HepG2 (cell line): Measurements from ENCODE around the gene ZNF32.

ENCODE experiments used
- DMAP1 ChIP-seq: IDR thresholded peaks from 2 replicates; pipeline ENCODE4 v1.6.1; 2016
- DRAP1 ChIP-seq: IDR thresholded peaks from 2 replicates; pipeline ENCODE4 v1.6.1; 2016; ENCODE audit warnings: missing genetic modification reagents, missing compliant biosample characterization
- IKZF4 ChIP-seq: sonication (generic); formaldehyde crosslinking; IDR thresholded peaks from 2 replicates; pipeline ENCODE4 v1.5.1; 2020; ENCODE audit warnings: borderline replicate concordance, mild to moderate bottlenecking, low read depth, missing genetic modification reagents; ENCODE audit errors: not compliant biosample characterization
- PBX2 ChIP-seq: IDR thresholded peaks from 2 replicates; pipeline ENCODE4 v1.6.1; 2016; ENCODE audit warnings: control low read depth
- PHF21A ChIP-seq: sonication (generic); formaldehyde crosslinking; IDR thresholded peaks from 2 replicates; pipeline ENCODE4 v1.5.0; 2020; ENCODE audit warnings: mild to moderate bottlenecking, missing genetic modification reagents
- POLR2A ChIP-seq, 2 experiments: IDR thresholded peaks; 2 replicates each; pipeline ENCODE4 v1.6.1; 2011; ENCODE audit warnings: low read depth in 2 of 2, low read length in 2 of 2, mild to moderate bottlenecking in 1 of 2, moderate library complexity in 1 of 2; ENCODE audit not compliant: insufficient read depth in 1 of 2
- RELA ChIP-seq: sonication (generic); formaldehyde crosslinking; IDR thresholded peaks from 2 replicates; pipeline ENCODE4 v1.4.0; 2020; ENCODE audit warnings: missing genetic modification reagents
- TCF12 ChIP-seq, 2 experiments: fragments of 450-650 bp in 1 of 2; sonication (generic) in 1 of 2; formaldehyde crosslinking in 1 of 2; IDR thresholded peaks; 2 replicates each; pipeline versions ENCODE4 v1.6.1 to v1.8.0; 2017 to 2022; ENCODE audit warnings: antibody characterized with exemption in 1 of 2, mild to moderate bottlenecking in 1 of 2, missing genetic modification reagents in 1 of 2, moderate library complexity in 1 of 2
- THAP8 ChIP-seq: sonication (generic); formaldehyde crosslinking; IDR thresholded peaks from 2 replicates; pipeline ENCODE4 v1.5.1; 2020; ENCODE audit warnings: missing genetic modification reagents, mild to moderate bottlenecking, borderline replicate concordance
- ZNF136 ChIP-seq: sonication (generic); formaldehyde crosslinking; IDR thresholded peaks from 2 replicates; pipeline ENCODE4 v1.8.1; 2022; ENCODE audit warnings: low read depth, mild to moderate bottlenecking, moderate library complexity, missing genetic modification reagents
- TF ChIP-seq, protein P1 (sequence below): sonication (generic); formaldehyde crosslinking; IDR thresholded peaks from 2 replicates; pipeline ENCODE4 v1.4.0; 2020; ENCODE audit warnings: missing genetic modification reagents
- TF ChIP-seq, protein P2 (sequence below), 2 experiments: sonication (generic) in 1 of 2; formaldehyde crosslinking in 1 of 2; IDR thresholded peaks; 2 replicates each; pipeline versions ENCODE4 v1.6.1 to v1.9.0; 2014 to 2022; ENCODE audit warnings: antibody characterized with exemption in 1 of 2, borderline replicate concordance in 1 of 2, inconsistent platforms in 1 of 2, low read depth in 1 of 2, missing genetic modification reagents in 1 of 2

DNA sequence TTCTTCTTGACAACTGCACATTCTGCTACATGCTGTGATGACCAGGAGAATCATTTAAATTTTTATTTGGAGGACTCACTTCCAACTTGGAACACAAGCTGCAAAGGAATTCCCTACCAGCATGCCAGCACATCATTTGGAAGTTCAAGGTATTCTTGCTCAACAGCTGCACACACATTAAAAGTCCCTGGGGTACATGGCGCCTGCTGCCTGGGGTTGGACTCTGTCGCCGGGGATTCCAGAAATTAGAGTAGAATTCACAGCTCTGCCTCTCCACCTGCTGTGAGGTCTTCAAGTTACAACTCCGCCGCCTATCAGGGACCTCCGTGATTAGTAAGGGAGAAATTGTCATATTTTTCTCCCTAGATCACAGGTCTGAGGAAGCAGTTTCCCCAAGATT lies 1.1 kb downstream of the ZNF32 start:
- no peak for TF ChIP-seq IKZF4 (CRISPR knock-in tag)
- no peak for TF ChIP-seq PHF21A
- no peak for TF ChIP-seq ZNF136 (CRISPR knock-in tag)
- TF ChIP-seq THAP8, result no peak
- no peak for TF ChIP-seq DRAP1
- TF ChIP-seq POLR2A (IDR thresholded peaks at IDR 0.05; ENCODE audit: insufficient read depth in 1 of 2, low read depth in 2 of 2, low read length in 2 of 2), result no peak
- TF ChIP-seq TCF12 (IDR thresholded peaks at IDR 0.05), result no peak
- no peak for TF ChIP-seq TCF12 (CRISPR knock-in tag; IDR thresholded peaks at IDR 0.05)
- TF ChIP-seq RELA, result no peak
- no peak for TF ChIP-seq DMAP1 (CRISPR knock-in tag)
- TF ChIP-seq, protein P1, sequence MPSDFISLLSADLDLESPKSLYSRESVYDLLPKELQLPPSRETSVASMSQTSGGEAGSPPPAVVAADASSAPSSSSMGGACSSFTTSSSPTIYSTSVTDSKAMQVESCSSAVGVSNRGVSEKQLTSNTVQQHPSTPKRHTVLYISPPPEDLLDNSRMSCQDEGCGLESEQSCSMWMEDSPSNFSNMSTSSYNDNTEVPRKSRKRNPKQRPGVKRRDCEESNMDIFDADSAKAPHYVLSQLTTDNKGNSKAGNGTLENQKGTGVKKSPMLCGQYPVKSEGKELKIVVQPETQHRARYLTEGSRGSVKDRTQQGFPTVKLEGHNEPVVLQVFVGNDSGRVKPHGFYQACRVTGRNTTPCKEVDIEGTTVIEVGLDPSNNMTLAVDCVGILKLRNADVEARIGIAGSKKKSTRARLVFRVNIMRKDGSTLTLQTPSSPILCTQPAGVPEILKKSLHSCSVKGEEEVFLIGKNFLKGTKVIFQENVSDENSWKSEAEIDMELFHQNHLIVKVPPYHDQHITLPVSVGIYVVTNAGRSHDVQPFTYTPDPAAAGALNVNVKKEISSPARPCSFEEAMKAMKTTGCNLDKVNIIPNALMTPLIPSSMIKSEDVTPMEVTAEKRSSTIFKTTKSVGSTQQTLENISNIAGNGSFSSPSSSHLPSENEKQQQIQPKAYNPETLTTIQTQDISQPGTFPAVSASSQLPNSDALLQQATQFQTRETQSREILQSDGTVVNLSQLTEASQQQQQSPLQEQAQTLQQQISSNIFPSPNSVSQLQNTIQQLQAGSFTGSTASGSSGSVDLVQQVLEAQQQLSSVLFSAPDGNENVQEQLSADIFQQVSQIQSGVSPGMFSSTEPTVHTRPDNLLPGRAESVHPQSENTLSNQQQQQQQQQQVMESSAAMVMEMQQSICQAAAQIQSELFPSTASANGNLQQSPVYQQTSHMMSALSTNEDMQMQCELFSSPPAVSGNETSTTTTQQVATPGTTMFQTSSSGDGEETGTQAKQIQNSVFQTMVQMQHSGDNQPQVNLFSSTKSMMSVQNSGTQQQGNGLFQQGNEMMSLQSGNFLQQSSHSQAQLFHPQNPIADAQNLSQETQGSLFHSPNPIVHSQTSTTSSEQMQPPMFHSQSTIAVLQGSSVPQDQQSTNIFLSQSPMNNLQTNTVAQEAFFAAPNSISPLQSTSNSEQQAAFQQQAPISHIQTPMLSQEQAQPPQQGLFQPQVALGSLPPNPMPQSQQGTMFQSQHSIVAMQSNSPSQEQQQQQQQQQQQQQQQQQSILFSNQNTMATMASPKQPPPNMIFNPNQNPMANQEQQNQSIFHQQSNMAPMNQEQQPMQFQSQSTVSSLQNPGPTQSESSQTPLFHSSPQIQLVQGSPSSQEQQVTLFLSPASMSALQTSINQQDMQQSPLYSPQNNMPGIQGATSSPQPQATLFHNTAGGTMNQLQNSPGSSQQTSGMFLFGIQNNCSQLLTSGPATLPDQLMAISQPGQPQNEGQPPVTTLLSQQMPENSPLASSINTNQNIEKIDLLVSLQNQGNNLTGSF (CRISPR knock-in tag), result no peak
- TF ChIP-seq, protein P2, sequence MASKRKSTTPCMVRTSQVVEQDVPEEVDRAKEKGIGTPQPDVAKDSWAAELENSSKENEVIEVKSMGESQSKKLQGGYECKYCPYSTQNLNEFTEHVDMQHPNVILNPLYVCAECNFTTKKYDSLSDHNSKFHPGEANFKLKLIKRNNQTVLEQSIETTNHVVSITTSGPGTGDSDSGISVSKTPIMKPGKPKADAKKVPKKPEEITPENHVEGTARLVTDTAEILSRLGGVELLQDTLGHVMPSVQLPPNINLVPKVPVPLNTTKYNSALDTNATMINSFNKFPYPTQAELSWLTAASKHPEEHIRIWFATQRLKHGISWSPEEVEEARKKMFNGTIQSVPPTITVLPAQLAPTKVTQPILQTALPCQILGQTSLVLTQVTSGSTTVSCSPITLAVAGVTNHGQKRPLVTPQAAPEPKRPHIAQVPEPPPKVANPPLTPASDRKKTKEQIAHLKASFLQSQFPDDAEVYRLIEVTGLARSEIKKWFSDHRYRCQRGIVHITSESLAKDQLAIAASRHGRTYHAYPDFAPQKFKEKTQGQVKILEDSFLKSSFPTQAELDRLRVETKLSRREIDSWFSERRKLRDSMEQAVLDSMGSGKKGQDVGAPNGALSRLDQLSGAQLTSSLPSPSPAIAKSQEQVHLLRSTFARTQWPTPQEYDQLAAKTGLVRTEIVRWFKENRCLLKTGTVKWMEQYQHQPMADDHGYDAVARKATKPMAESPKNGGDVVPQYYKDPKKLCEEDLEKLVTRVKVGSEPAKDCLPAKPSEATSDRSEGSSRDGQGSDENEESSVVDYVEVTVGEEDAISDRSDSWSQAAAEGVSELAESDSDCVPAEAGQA (IDR thresholded peaks at IDR 0.05; ENCODE audit: low read depth), result no peak
- TF ChIP-seq, protein P2 (CRISPR knock-in tag; IDR thresholded peaks at IDR 0.05; ENCODE audit: borderline replicate concordance), result no peak
- TF ChIP-seq PBX2, result no peak
